ENCODE measurements around the gene IKZF1. TPM values are rescaled to one million over a fixed set of nuclear protein-coding genes. Genes with fewer than 3 reads are reported as not detected.

The IKZF1 gene
- total RNA-seq, 1 experiment from 2014 or later, result 2.3 TPM

- POLR2A ChIA-PET, result no interaction called here
- DNase-seq (ENCODE audit: low spot score), result no peak
- H3K27me3 Mint-ChIP-seq (ENCODE audit: low read depth), result peaks cover 36% of the 10 kb centered on the region
- CTCF ChIA-PET, result no interaction called here
- H3K4me1 Mint-ChIP-seq, result peaks cover 62% of the 10 kb centered on the region
- H3K9me3 Mint-ChIP-seq, result no peaks in the 10 kb centered on the region
- H3K4me3 Mint-ChIP-seq, result no peak overlapping the region
- H3K27ac Mint-ChIP-seq, result no peak overlapping the region
- H3K36me3 Mint-ChIP-seq, result no peaks in the 10 kb centered on the region
- TF ChIP-seq, protein P1, sequence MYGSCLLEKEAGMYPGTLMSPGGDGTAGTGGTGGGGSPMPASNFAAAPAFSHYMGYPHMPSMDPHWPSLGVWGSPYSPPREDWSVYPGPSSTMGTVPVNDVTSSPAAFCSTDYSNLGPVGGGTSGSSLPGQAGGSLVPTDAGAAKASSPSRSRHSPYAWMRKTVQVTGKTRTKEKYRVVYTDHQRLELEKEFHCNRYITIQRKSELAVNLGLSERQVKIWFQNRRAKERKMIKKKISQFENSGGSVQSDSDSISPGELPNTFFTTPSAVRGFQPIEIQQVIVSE (CRISPR knock-in tag; IDR thresholded peaks at IDR 0.05; ENCODE audit: borderline replicate concordance), result no peak
- TF ChIP-seq ZSCAN18 (CRISPR knock-in tag; IDR thresholded peaks at IDR 0.05) (no peak), ATF2 (CRISPR knock-in tag; IDR thresholded peaks at IDR 0.05; ENCODE audit: borderline replicate concordance, low read depth) (no peak), E2F5 (CRISPR knock-in tag; IDR thresholded peaks at IDR 0.05) (no peak), USF1 (CRISPR knock-in tag; IDR thresholded peaks at IDR 0.05) (no peak), NR1H2 (CRISPR knock-in tag; IDR thresholded peaks at IDR 0.05) (no peak), ESRRA (CRISPR knock-in tag; IDR thresholded peaks at IDR 0.05; ENCODE audit: borderline replicate concordance) (no peak), ATF1 (CRISPR knock-in tag; IDR thresholded peaks at IDR 0.05) (no peak)
- no peak for ATAC-seq
Measured at GRCh38 chr7:50310361-50310760, 5.8 kb downstream of the IKZF1 start.

DNA sequence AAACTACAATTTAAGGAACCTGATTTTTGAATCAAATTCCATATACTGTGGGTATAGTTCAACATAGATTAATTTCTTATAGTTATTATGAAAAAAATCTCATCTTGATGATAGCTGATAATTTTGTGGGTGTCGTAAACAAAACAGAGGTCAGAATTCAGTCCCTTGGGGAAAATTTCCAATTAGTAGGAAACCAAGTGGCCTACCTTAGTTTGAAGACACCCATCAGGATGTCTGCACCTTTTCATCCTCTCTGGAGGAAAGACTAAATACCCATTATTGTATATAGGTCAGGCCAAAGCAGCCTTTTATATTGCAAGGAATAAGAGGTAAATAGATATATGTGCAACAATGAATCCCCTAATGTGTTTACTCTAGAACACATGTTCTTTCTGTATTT lies 6.4 kb downstream of the IKZF1 start:
- POLR2A ChIA-PET, result no interaction called here
- TF ChIP-seq ZMAT4 (CRISPR knock-in tag; IDR thresholded peaks at IDR 0.05), result no peak
- no peak for TF ChIP-seq ATF3 (CRISPR knock-in tag; conservative IDR thresholded peaks at IDR 0.05)
- TF ChIP-seq PREB (CRISPR knock-in tag; IDR thresholded peaks at IDR 0.05; ENCODE audit: borderline replicate concordance), result no peak
- TF ChIP-seq ETV6 (CRISPR knock-in tag; IDR thresholded peaks at IDR 0.05), result no peak
- TF ChIP-seq, protein P1 (CRISPR knock-in tag; IDR thresholded peaks at IDR 0.05; ENCODE audit: borderline replicate concordance), result no peak
- no peak for TF ChIP-seq RORB (CRISPR knock-in tag; IDR thresholded peaks at IDR 0.05)
- TF ChIP-seq ATF2 (CRISPR knock-in tag; IDR thresholded peaks at IDR 0.05; ENCODE audit: borderline replicate concordance, low read depth), result no peak
- Mint-ChIP-seq H3K27me3 (ENCODE audit: low read depth) (peaks cover 30% of the 10 kb centered on the region), H3K4me3 (no peak overlapping the region), H3K9me3 (no peaks in the 10 kb centered on the region), H3K36me3 (no peaks in the 10 kb centered on the region), H3K27ac (no peak overlapping the region), H3K4me1 (peaks cover 68% of the 10 kb centered on the region)
- ATAC-seq, result no peak
- DNase-seq (ENCODE audit: low spot score), result no peak
- CTCF ChIA-PET, result no interaction called here

All from WTC11 (cell line).